DLD1 (cell line): ENCODE measurements around the gene FZD10.

ENCODE experiments used
- in situ Hi-C: cut with HindIII; loops from 2 replicates; pipeline ENCODE4 v1.10.0; 2017; ENCODE audit warnings: low sequenced_read_pairs

Gene FZD10, protein sequence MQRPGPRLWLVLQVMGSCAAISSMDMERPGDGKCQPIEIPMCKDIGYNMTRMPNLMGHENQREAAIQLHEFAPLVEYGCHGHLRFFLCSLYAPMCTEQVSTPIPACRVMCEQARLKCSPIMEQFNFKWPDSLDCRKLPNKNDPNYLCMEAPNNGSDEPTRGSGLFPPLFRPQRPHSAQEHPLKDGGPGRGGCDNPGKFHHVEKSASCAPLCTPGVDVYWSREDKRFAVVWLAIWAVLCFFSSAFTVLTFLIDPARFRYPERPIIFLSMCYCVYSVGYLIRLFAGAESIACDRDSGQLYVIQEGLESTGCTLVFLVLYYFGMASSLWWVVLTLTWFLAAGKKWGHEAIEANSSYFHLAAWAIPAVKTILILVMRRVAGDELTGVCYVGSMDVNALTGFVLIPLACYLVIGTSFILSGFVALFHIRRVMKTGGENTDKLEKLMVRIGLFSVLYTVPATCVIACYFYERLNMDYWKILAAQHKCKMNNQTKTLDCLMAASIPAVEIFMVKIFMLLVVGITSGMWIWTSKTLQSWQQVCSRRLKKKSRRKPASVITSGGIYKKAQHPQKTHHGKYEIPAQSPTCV

DNA sequence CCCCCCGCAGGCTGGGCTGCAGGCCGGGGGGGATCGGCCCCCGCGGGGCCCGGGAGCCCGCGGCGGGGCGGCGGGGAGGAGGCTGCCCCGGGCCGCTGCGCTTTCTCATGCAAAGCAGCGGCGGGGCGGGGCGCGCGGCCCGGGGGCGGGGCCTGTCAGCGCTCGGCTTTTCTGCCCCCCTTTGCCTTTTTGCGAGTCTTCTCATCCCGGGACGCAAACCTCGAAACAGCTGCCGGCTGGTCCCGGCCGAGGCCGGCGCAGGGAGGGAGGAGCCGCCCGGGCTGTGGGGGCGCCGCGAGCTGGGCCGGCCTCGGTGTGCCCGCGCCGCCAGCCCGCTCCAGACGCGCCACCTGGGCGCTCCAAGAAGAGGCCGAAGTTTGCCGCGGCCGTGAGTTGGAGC, at the start of gene FZD10:
Gene FZD10, plus strand, starts transcription at position 198 of the 400 bp plus-strand sequence. CDS start 479 bp downstream, outside the sequence.
- in situ Hi-C loops: no loop called here

DNA sequence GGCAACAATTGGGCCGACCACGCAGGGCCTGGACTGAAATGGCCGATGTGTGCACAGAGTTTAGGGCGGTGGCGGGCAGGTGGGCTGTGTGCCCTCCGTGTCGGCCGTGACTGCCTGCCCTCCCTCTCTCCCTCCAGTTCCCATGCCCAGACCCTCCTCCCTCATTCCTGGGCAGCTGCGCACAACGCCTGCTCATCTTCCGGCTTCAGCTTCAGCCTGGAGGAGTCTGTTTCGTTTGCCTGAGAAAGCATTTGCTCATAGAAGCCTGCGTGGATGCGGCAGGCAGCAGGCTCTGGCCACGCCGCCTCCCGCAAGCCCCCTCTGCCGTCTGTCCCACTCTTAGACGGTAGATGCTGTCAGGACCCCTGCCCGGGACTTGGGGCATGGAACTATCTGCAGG, 47.3 kb upstream of the FZD10 start:
- in situ Hi-C loops: no loop called here

DNA sequence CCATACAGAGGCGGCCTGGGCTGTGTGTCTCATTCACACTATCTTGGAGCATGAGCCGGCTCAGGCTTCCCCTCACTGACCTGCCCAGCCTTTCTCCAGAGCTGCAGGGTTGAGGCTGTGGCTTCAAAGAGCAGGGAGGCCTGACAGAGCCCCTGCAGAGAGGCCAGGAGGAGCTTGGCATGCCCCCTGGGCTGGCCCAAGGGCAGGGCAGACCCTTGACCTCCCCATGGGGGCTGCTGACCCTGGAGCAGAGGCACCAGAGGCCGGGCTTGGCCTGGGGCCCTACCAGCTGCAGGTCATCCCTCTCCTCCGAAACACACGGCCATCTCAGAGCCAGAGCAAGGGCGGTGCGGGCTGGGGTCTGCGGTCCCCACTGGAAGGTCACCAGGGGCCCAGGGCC, 46.6 kb upstream of the FZD10 start:
- in situ Hi-C loops: no loop called here

DNA sequence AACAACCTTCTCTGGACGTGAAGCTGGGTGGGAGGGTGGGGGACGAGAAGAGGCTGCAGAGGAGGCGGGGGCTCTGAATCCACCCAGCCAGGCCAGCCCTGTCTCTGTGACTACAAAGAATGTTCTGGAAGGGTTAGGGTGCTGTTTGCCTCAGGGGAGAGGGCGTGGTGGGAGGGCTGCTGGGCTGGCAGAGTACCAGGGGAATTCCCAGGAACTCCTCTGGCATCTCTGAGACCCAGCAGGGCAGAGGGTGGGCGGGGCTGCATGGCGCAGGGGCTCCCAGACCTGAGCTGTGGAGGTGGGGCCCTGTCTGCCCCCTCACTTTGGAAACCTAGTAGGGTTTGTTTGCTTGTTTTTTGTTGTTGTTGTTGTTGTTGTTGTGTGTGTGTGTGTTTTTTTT, 45.5 kb upstream of the FZD10 start:
- in situ Hi-C loops: no loop called here

DNA sequence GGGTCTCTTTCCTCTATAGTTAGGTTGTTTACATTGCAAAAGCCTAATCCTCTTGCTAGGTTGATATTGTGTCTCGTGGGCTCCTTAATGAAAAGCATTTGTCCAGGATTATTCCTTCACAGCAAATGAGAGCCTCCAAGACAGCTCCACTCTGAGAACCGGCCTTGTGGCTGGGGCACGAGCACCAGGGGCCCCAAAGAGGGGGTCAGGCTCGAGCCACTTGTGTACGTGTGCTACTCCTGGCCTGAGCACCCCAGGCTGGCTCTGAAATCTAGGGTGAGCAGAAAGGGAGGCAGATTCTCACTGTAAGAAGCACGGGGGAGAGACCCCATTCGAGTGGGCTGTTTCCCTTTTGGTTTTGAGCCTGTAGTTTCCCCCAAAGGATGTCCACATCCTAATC, 45.0 kb upstream of the FZD10 start:
- in situ Hi-C loops: no loop called here

DNA sequence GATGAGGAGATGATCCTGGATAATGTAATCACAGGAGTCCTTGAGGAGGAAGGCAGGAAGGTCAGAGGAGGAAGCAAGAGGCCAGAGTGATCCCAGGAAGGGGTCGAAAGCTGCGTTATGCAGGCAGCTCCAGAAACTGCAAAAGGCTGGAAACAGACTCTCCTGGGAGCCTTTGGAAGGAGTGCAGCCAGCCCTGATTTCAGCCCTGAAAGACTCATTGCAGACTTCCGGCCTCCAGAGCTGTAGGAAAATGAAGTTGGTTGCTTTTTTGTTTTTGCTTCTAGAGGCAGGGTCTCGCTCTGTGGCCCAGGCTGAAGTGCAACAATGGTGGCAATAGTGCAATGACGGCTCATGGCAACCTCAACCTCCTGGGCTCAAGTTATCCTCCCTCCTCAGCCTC, 44.6 kb upstream of the FZD10 start:
- in situ Hi-C loops: no loop called here

DNA sequence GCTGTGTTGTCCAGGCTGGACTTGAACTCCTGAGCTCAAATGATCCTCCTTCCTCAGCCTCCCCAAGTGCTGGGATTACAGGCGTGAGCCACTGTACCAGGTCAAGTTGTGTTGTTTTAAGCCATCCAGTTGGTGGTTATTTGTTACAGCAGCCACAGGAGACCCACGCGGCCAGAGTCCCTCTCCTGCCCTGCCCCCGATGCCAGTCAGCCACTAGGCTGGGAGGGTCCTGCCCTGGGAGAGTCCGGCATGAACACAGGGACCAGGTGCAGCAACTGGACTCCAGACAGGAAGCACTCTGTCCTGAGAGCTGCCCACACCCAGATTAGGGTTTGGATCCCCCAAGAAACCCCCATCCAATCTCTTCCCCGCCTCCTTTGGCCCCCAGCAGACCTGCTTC, 44.1 kb upstream of the FZD10 start:
- in situ Hi-C loops: no loop called here

DNA sequence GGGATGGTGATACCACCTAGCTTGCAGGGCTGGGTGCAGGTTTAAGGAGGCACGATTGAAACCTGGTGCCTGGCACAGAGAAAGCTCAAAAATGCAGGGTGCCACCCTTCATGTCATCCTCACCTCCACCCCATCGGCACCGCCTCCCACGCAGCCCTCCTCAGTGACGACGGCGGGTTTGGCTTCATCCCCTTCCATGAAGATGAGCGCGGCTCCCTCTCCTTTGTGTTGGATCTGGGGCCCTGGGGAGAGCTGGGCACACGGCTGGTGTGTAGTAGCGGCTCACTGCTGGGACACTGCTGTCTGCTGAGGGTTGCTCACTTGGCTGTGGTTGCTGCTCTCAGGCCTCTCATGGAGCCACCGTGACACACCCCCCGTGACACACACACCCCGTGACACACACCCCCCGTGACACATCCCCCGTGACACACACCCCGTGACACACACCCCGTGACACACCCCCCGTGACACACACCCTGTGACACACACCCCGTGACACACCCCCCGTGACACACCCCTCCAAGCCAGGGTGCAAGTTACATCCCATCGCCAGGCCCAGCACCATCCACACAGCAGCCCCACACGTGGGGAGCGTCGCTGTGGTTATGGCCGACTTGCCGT, 42.9 kb upstream of the FZD10 start:
- in situ Hi-C loops: no loop called here

DNA sequence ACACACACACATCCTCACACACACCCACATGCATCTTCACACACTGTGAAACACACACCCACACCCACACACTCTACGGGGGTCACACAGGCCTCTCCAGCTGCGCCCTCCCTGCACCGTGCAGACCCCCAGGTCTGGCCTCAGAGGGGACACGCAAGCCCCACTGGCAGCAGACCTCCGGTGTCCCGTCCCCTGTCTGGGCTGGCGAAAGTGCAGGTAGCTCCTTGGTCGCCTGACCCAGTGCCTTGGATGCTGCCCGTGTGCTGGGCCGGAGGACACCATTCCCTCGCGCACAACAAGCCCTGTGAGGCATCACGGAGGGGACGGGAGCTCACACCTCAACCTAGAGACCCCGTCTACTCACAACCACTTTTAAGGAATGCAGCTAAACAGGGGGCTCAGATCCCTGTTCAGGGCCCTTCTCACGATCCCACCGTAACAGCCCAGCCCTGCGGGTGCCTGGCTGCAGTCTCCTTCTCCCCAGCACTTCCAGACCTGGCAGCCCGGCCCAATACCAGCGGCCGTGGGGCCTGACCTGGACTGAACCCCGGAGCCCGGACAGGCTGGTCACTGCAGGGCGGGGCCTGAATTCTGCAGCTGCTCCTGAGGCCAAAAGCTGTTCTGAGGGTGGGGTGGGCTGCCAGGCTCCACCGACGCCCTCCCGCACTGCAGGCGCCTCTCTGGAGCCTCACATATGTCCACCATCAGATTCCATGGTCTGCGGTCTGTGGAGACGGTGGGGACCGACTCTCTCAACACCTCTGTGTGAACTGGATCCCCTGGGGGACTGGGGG, 42.1 kb upstream of the FZD10 start:
- in situ Hi-C loops: no loop called here

DNA sequence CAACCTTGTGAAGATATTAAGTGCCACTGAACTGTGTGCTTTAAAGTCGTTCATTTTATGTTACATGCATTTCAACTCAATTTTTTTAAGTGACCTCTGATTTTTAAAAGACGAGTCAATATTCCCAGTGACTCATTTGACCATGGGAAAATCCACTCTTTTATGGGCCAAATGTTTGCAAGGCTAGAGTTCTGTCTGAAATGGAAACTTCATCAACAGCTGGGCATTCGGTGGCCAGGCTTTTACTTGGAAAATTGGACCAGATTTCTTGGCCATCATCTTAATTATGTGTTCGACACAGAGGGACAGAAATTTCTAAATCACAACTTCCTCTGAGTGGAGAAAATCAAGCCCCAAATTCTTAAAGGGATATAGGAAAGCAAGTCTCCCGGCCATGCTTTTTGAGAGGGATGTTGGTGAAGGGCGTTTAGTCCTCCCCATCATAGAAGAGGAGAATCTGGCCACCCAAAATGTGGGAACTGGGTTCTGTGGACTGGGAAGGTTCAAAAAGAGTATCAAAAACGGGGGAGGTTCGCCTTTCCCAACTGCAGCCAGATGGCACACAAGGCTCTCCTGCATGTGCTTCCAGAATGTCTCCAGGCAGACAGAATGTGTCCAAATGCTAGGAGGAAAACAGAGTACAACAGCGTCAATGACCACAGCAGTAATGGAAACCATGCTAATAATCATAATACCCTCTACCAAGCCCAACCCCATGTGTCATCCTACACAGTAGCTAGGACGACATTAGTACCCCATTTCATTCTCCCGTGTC, 40.9 kb upstream of the FZD10 start:
- in situ Hi-C loops: no loop called here

DNA sequence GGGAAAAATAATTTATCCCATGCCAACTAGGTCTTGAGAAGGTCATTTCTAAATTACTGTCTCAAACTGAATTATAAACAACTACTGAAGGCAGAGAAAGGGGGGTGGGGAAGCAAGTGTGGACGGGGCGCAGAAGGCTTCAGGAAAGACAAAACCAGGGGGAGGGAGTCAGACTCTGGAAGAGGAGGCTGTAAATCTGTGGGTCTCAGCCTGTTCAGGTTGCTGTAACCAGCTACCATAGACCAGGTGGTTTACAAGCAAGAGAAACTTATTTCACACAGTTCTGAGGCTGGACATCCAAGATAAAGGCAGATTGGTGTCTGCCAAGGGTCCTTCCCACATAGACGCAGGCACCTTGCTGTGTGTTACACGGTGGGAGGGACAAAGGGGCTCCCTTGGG, 39.9 kb upstream of the FZD10 start:
- in situ Hi-C loops: no loop called here

DNA sequence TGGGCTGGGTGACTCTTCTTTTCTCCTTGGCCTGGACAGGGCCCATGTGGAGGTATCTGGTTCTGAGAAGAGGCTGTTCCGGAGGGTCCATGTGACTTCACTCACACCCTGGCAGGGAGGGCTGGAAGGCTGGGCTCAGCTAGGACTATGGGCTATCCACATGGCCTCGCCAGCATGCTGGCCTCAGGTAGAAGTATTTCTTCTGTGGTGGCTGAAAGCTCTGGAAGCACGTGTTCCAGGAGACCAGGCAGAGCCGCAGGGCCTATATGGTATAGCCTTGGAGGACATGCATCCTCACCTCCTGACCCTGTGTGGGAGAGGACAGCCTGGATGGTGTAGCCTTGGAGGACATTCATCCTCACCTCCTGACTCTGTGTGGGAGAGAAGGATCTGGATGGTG, 38.2 kb upstream of the FZD10 start:
- in situ Hi-C loops: no loop called here

DNA sequence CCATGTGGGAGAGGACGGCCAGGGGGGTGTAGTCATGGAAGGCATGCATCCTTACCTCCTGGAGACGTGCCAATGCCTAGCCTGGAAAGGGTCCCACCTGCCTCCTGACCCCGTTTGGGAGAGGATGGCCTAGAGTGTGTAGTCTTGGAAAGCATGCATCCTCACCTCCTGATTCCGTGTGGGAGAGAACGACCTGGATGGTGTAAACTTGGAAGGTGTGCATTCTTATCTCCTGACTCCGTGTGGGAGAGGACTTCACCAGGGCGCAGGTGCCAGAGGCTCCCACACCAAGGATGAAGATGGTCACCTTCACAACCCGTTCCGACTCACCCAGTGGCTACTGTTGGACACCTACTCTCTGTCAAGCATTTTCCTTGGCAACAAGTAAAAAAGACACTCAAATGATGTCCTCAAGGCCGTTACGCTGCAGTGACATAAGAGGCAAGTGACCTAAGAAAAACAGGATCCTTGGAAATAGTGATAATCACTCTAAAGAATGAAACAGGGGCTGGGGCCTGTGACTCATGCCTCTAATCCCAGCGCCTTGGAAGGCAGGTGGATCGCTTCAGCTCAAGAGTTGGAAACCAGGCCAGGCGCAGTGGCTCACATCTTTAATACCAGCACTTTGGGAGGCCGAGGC, 37.5 kb upstream of the FZD10 start:
- in situ Hi-C loops: no loop called here

DNA sequence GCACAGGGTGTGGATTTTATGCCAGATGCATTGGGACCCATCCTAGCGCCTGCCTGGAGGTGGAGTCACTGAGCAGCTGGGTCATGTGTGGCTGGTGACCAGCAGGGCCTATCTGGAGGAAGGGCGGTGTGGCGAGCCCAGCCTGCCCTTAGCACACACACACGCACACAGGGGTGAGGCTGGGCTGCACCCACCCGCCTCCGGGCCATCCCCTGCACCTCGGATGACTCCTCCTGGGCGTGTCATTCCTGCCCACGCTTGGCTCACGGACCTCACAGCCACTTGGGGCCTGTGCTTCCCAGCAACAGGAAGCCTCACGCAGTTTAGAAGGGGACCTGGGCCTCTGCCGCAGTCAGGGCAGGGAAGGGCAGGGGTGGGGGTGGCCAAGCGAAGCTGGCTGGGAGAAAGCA, 36.2 kb upstream of the FZD10 start:
- in situ Hi-C loops: no loop called here

DNA sequence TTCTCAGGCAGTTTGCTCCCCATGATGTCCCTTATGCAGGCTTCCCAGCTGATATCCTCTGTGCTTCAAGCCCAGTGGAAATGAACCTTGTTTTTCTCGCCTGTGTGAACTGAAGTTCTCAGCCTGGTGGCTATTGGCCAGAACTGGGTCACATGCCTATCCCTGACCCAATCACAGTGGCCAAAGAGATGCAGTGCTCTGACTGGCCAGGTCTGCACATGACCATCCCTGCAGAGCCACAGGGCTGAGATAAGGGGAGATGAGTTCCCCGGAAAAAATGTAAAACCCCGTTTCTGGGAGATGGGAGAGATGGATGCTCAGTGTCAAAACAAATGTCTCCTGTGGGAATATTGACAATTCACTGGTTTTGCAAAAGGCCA, 34.7 kb upstream of the FZD10 start:
- in situ Hi-C loops: no loop called here

DNA sequence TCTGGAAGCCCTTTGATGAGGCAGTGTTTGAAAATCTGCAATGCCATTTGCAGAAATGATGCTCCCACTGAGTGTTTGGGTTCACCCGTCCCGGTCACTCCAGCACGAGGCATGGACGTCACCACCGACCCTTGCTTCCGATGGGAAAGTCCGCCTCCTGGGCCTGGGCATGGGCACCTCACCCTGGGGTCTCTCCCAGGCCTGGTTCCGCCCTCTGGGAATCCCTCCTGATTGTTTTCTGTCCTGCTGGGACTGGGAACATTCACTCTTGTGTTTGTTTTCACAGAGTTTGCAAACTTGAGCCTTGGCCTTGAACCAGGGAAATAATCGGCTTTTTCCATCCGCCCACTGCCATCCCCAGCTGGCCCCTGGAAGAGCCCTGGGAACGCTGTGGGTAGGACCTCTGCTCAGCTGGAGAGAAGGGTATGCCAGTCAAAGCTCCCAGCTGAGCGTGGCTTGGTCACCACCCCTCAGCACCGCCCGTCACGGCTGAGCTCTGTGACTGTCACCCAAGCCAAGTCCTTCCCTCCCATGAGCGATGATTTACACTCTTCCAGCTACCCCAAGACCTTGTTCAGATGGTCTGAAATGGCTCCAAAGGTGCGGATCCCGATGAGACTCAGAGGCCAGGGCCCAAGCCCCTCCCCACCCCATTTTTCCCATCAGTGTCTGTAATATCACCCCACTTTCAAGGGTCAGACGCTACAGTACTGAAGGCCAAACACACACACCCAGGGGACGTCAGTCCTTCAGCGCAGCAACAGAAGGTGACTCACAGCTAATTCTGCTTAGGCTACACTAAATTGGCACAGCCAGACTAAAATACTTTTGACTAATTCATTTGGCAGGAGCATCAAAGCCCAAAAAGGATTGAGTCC, 34.1 kb upstream of the FZD10 start:
- in situ Hi-C loops: no loop called here

DNA sequence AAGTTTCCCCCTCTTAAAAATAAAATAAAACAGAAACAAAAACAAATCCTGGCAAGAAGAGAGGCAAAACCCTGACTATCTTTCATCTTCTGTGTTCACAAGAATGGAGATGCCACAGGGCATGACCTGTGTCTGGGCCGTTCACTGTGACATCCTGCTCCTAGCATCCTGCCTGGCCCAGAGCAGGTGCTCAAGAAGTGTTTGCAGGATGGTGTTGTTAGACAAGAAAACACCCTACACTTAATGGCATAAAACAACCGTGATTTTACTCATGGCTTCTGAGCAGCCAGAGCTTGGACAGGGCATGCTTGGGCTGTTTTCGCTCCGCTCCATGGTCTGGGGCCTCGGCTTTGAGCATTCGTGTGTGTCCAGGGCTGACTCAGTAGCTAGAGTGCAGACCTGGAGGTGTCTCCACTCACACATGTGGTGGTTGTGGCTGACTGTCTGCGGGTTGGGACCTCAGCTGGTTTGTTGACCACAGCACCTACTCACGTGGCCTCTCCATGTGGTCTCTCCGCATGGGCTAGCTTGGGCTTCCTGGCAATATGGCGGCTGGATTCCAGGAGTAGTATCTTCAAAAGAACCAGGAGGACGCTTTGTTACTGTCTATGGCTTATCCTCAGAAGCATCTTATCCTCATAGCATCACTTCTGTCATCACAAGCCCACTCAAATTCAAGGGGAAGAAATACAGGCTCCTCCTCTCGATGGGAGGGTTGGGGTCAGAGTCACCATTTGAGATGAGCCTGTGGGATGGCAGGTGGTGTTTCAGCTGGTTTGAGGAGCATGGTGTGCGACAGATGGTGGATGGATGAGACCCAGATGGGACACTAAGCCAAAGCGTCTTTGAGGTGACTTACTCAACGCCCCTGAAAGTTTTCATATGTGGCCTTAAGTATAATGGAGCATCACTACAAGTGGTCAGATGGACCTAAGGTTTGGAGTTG, 33.2 kb upstream of the FZD10 start:
- in situ Hi-C loops: no loop called here

DNA sequence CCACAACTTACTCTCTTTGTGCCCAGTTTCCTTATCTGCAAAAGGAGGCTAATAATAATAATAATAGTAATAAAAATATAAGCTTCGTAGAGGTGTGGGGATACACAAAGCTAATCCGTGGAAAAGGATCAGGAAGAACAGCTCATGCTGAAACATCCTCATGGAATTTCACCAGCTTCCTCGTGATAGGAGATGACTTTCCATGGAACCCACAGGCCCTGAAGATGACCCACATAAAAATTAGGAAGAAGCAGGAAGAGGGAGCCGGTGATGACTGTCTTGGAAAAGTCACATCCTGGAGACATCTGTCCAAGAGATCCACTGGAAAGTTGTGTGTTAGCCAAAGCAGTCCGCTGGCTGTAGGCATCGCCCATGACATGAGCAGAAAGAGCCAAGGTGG, 31.9 kb upstream of the FZD10 start:
- in situ Hi-C loops: no loop called here
